Endothelial cell of umbilical vein (primary cell): ENCODE measurements around the gene RAB11FIP3. TPM values are rescaled to one million over a fixed set of nuclear protein-coding genes. Genes with fewer than 3 reads are reported as not detected.

Source experiments
- BruUV-seq: library from RNA; stranded (reverse); fragments of 400-500 nt; replicated peaks from 2 replicates; lab custom pipeline; 2021; lab: Mats Ljungman, UMichigan
- CTCF ChIA-PET: fragments of 300-600, 350-600 bp; sonication (Branson Sonifier 250); formaldehyde crosslinking; loops from one replicate; lab custom pipeline; 2021; ENCODE audit warnings: antibody characterized with exemption, inconsistent platforms; lab: Charles Lee
- POLR2A ChIA-PET: fragments of 300-600, 350-600 bp; sonication (Branson Sonifier 250); formaldehyde crosslinking; loops from one replicate; lab custom pipeline; 2021; ENCODE audit warnings: antibody characterized with exemption, inconsistent platforms; lab: Charles Lee
- DNase-seq: peaks from one replicate; pipeline ENCODE4 v3.0.0-alpha.2; 2011; ENCODE audit warnings: low read depth, low spot score
- FAIRE-seq: peaks from 2 replicates; lab custom pipeline; 2011; peaks lifted over from hg19 to GRCh38; lab: Jason Lieb, UNC
- H2AFZ ChIP-seq: 2 replicates; pipeline ENCODE4 v1.6.0; 2012; ENCODE audit warnings: low read depth, low read length, control low read depth, inconsistent platforms
- H3K27ac ChIP-seq: 2 replicates; pipeline ENCODE4 v1.5.1; 2011; ENCODE audit warnings: low read depth, mild to moderate bottlenecking, control low read depth, low read length, moderate library complexity; ENCODE audit not compliant: insufficient read depth
- H3K27me3 ChIP-seq, 2 experiments: 2 replicates each; pipeline versions ENCODE4 v1.6.0 to v1.6.1; 2011; ENCODE audit warnings: low read length in 2 of 2, mixed read lengths in 1 of 2; ENCODE audit not compliant: control insufficient read depth in 2 of 2, insufficient read depth in 2 of 2
- H3K36me3 ChIP-seq, 2 experiments: 2 replicates in 1 of 2; 3 replicates in 1 of 2; pipeline ENCODE4 v1.5.1; 2011; ENCODE audit warnings: low read length in 2 of 2, mild to moderate bottlenecking in 1 of 2, moderate library complexity in 1 of 2; ENCODE audit not compliant: control insufficient read depth in 2 of 2, insufficient read depth in 2 of 2; ENCODE audit errors: extremely low read depth in 1 of 2
- H3K4me1 ChIP-seq: 3 replicates; pipeline ENCODE4 v1.5.1; 2011; ENCODE audit warnings: mild to moderate bottlenecking, low read length; ENCODE audit not compliant: control insufficient read depth, insufficient read depth; ENCODE audit errors: extremely low read depth
- H3K4me2 ChIP-seq: 2 replicates; pipeline ENCODE4 v1.6.1; 2011; ENCODE audit warnings: low read length, control low read depth, mixed read lengths; ENCODE audit not compliant: insufficient read depth
- H3K4me3 ChIP-seq, 3 experiments: fragments of 200-600 bp in 1 of 3; sonication (generic), shearing (Covaris generic) in 1 of 3; replicated peaks in 1 of 3; 2 replicates each; pipeline ENCODE4 v1.5.1; 2011 to 2016; ENCODE audit warnings: control low read depth in 3 of 3, low read length in 3 of 3, mild to moderate bottlenecking in 2 of 3, inconsistent platforms in 1 of 3, low read depth in 1 of 3, moderate library complexity in 1 of 3; ENCODE audit not compliant: insufficient read depth in 1 of 3
- H3K79me2 ChIP-seq: 2 replicates; pipeline ENCODE4 v1.6.0; 2012; ENCODE audit warnings: low read length, inconsistent platforms; ENCODE audit not compliant: control insufficient read depth, insufficient read depth
- H3K9ac ChIP-seq: replicated peaks from 2 replicates; pipeline ENCODE3; 2011; ENCODE audit warnings: low read length, control low read depth; ENCODE audit not compliant: insufficient read depth; ENCODE audit errors: extremely low read depth
- H3K9me1 ChIP-seq: replicated peaks from 3 replicates; pipeline ENCODE4 v1.6.0; 2011; ENCODE audit warnings: mild to moderate bottlenecking, low read length; ENCODE audit not compliant: control insufficient read depth, insufficient read depth; ENCODE audit errors: extremely low read depth
- H3K9me3 ChIP-seq: replicated peaks from 2 replicates; pipeline ENCODE4 v1.5.1; 2012; ENCODE audit warnings: low read length, inconsistent platforms; ENCODE audit not compliant: control insufficient read depth, insufficient read depth
- H4K20me1 ChIP-seq: replicated peaks from 2 replicates; pipeline ENCODE3; 2011; ENCODE audit warnings: mild to moderate bottlenecking, low read length; ENCODE audit not compliant: control insufficient read depth, insufficient read depth; ENCODE audit errors: extremely low read depth
- CTCF ChIP-seq, 2 donors: IDR thresholded peaks; 1 replicate in 1 of 2; 2 replicates in 1 of 2; pipeline ENCODE4 v1.5.1; 2011; ENCODE audit warnings: low read length in 2 of 2, mild to moderate bottlenecking in 2 of 2, moderate library complexity in 2 of 2, control low read depth in 1 of 2, inconsistent platforms in 1 of 2, low read depth in 1 of 2; ENCODE audit not compliant: insufficient read depth in 1 of 2; ENCODE audit errors: extremely low read depth in 1 of 2
- EZH2 ChIP-seq: IDR thresholded peaks from 2 replicates; pipeline ENCODE4 v1.6.1; 2012; ENCODE audit warnings: borderline replicate concordance, low read depth, mild to moderate bottlenecking, moderate library complexity, low read length, inconsistent platforms; ENCODE audit not compliant: severe bottlenecking
- FOS ChIP-seq: IDR thresholded peaks from 2 replicates; pipeline ENCODE4 v1.6.1; 2011; ENCODE audit warnings: mild to moderate bottlenecking, low read length, moderate library complexity, borderline replicate concordance; ENCODE audit not compliant: insufficient read depth
- GATA2 ChIP-seq: IDR thresholded peaks from 2 replicates; pipeline ENCODE4 v1.7.0; 2011; ENCODE audit warnings: low read depth, mild to moderate bottlenecking, moderate library complexity, mixed read lengths, low read length; ENCODE audit not compliant: insufficient read length, insufficient read depth
- JUN ChIP-seq: IDR thresholded peaks from 2 replicates; pipeline ENCODE4 v1.6.1; 2011; ENCODE audit warnings: borderline replicate concordance, low read depth; ENCODE audit not compliant: insufficient read length, insufficient read depth
- MAX ChIP-seq: IDR thresholded peaks from 2 replicates; pipeline ENCODE4 v1.6.1; 2011; ENCODE audit not compliant: insufficient read depth, insufficient read length
- MYC ChIP-seq: IDR thresholded peaks from one replicate; pipeline ENCODE4 v1.6.1; 2011; ENCODE audit warnings: mild to moderate bottlenecking, low read depth, low read length
- POLR2A ChIP-seq: IDR thresholded peaks from 2 replicates; pipeline ENCODE4 v1.6.1; 2012; ENCODE audit warnings: low read depth, mild to moderate bottlenecking, control low read depth, low read length
- POLR2AphosphoS5 ChIP-seq: IDR thresholded peaks from 2 replicates; pipeline ENCODE4 v1.6.1; 2012; ENCODE audit warnings: low read depth, mild to moderate bottlenecking, control low read depth, low read length, moderate library complexity; ENCODE audit not compliant: insufficient read depth
- dilution Hi-C: fragments of 300-500 bp; cut with MboI; formaldehyde crosslinking; loops from one replicate; pipeline ENCODE4 v1.15.0; 2019; ENCODE audit warnings: low sequenced_read_pairs; ENCODE audit not compliant: extremely low pct_ligation_motif_present
- intact Hi-C: fragments of 100-400 bp; cut with micrococcal nuclease; formaldehyde crosslinking; loops from one replicate; pipeline ENCODE4 v1.10.0; 2022
- polyA plus RNA-seq, 4 experiments: library from polyadenylated mRNA; depleted of rRNA in 3 of 4; stranded (reverse) in 3 of 4; unstranded in 1 of 4; fragments of >200 nt; gene quantifications; 2 replicates each; pipeline versions ENCODE4 v1.2.1 to v1.2.3, GENCODE V29; 2011 to 2012; ENCODE audit warnings: missing spikeins in 1 of 4
- total RNA-seq: library from RNA; stranded (reverse); gene quantifications from 2 replicates; pipeline ENCODE4 v1.2.3, GENCODE V29; 2021

The RAB11FIP3 gene
- total and polyA plus RNA-seq, 2 donors (not counting 3 experiments of a cell fraction or from before 2014, with no cell fraction given), result 20.5 to 75.9 TPM

GRCh38 chr16:546909-547770, 121.7 kb downstream of the RAB11FIP3 start:
- peaks cover 35% of the 10 kb centered on the region for H3K79me2 ChIP-seq
- ChIA-PET CTCF (no interaction called here), POLR2A (no interaction called here)
- H3K27ac ChIP-seq, result no peak overlapping the region
- H3K4me3 ChIP-seq, result no peak overlapping the region
- FAIRE-seq (no peak), DNase-seq (peak; percentile 21)
- no peak for TF ChIP-seq POLR2AphosphoS5
- TF ChIP-seq CTCF (IDR thresholded peaks at IDR 0.05; ENCODE audit: extremely low read depth in 1 of 2, insufficient read depth in 1 of 2, low read depth in 1 of 2, low read length in 2 of 2), result peak in 1 of 2 donors; percentile 39
- intact Hi-C loops (no loop called here), dilution Hi-C loops (no loop called here)
- peaks cover 0 to 13% of the 10 kb centered on the region in 2 experiments for H3K36me3 ChIP-seq
- no peaks in the 10 kb centered on the region for H3K27me3 ChIP-seq
- H3K4me2 ChIP-seq, result no peak overlapping the region
- H3K9ac ChIP-seq, result no peak overlapping the region
- H4K20me1 ChIP-seq, result no peaks in the 10 kb centered on the region
- H3K4me1 ChIP-seq, result no peaks in the 10 kb centered on the region
- no peaks in the 10 kb centered on the region for H3K9me3 ChIP-seq
- no peak overlapping the region for H2AFZ ChIP-seq
- no TSS peak for BruUV-seq
- H3K9me1 ChIP-seq, result no peaks in the 10 kb centered on the region

GRCh38 chr16:548586-548985, 123.1 kb downstream of the RAB11FIP3 start:
- peaks cover 22% of the 10 kb centered on the region for H3K79me2 ChIP-seq
- no peak overlapping the region for H3K4me3 ChIP-seq
- no peaks in the 10 kb centered on the region for H3K4me1 ChIP-seq
- no peaks in the 10 kb centered on the region for H3K9me3 ChIP-seq
- ChIA-PET POLR2A (no interaction called here), CTCF (no interaction called here)
- no peak overlapping the region for H3K27ac ChIP-seq
- H3K9ac ChIP-seq, result no peak overlapping the region
- no peak overlapping the region for H2AFZ ChIP-seq
- H3K36me3 ChIP-seq, result peaks cover 0 to 14% of the 10 kb centered on the region in 2 experiments
- dilution Hi-C loops, result no loop called here
- H3K4me2 ChIP-seq, result no peak overlapping the region
- no peaks in the 10 kb centered on the region for H3K27me3 ChIP-seq
- intact Hi-C loops, result no loop called here
- no peaks in the 10 kb centered on the region for H4K20me1 ChIP-seq
- no peaks in the 10 kb centered on the region for H3K9me1 ChIP-seq
- TF ChIP-seq MAX (no peak), EZH2 (no peak), POLR2AphosphoS5 (no peak), JUN (no peak), CTCF (IDR thresholded peaks at IDR 0.05; ENCODE audit: extremely low read depth in 1 of 2, insufficient read depth in 1 of 2, low read depth in 1 of 2, low read length in 2 of 2) (no peak), MYC (no peak), POLR2A (no peak), GATA2 (no peak), FOS (no peak)
- no TSS peak for BruUV-seq
- DNase-seq, result no peak
- no peak for FAIRE-seq
